SK-N-SH (cell line): ENCODE measurements around the gene NUBP1.

Source experiments
- NFIC ChIP-seq: IDR thresholded peaks from 2 replicates; pipeline ENCODE4 v1.4.0; 2012; ENCODE audit warnings: borderline replicate concordance
- POLR2AphosphoS5 ChIP-seq: IDR thresholded peaks from 2 replicates; pipeline ENCODE4 v1.6.1; 2012; ENCODE audit warnings: low read depth, low read length
- YY1 ChIP-seq: IDR thresholded peaks from 2 replicates; pipeline ENCODE4 v1.4.0; 2012; ENCODE audit warnings: low read depth, mild to moderate bottlenecking
- TF ChIP-seq, protein P1 (sequence below): IDR thresholded peaks from 2 replicates; pipeline ENCODE4 v1.4.0; 2012; ENCODE audit warnings: low read depth, borderline replicate concordance
- TF ChIP-seq, protein P2 (sequence below): fragments of 200-600 bp; sonication (generic); IDR thresholded peaks from 2 replicates; pipeline ENCODE4 v1.6.1; 2017; ENCODE audit warnings: antibody characterized with exemption, mild to moderate bottlenecking, moderate library complexity

DNA sequence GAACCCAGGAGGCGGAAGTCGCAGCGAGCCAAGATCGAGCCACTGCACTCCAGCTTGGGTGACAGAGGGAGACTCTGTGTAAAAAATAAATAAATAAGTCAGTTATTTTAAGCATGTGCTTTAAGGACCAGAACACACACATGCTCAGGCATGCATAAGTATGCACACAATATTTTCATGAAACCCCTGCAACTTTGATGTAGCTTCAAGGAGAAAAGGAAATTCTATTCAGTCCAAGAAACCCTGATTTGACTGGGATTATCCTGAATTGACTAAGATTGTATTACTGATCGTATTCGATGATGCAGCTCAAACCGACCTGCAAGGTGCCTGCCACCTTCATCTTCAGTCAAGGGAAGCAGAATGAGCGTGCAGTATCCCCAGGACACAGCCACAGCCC, 49.8 kb upstream of the NUBP1 start:
- TF ChIP-seq POLR2AphosphoS5 (no peak), NFIC (no peak), YY1 (no peak)
- TF ChIP-seq, protein P1, sequence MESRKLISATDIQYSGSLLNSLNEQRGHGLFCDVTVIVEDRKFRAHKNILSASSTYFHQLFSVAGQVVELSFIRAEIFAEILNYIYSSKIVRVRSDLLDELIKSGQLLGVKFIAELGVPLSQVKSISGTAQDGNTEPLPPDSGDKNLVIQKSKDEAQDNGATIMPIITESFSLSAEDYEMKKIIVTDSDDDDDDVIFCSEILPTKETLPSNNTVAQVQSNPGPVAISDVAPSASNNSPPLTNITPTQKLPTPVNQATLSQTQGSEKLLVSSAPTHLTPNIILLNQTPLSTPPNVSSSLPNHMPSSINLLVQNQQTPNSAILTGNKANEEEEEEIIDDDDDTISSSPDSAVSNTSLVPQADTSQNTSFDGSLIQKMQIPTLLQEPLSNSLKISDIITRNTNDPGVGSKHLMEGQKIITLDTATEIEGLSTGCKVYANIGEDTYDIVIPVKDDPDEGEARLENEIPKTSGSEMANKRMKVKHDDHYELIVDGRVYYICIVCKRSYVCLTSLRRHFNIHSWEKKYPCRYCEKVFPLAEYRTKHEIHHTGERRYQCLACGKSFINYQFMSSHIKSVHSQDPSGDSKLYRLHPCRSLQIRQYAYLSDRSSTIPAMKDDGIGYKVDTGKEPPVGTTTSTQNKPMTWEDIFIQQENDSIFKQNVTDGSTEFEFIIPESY: no peak
- TF ChIP-seq, protein P2, sequence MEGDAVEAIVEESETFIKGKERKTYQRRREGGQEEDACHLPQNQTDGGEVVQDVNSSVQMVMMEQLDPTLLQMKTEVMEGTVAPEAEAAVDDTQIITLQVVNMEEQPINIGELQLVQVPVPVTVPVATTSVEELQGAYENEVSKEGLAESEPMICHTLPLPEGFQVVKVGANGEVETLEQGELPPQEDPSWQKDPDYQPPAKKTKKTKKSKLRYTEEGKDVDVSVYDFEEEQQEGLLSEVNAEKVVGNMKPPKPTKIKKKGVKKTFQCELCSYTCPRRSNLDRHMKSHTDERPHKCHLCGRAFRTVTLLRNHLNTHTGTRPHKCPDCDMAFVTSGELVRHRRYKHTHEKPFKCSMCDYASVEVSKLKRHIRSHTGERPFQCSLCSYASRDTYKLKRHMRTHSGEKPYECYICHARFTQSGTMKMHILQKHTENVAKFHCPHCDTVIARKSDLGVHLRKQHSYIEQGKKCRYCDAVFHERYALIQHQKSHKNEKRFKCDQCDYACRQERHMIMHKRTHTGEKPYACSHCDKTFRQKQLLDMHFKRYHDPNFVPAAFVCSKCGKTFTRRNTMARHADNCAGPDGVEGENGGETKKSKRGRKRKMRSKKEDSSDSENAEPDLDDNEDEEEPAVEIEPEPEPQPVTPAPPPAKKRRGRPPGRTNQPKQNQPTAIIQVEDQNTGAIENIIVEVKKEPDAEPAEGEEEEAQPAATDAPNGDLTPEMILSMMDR: no peak
